K562 (cell line): ENCODE results near the gene TMEM101. TPM values are rescaled to one million over a fixed set of nuclear protein-coding genes. Genes with fewer than 3 reads are reported as not detected.

ENCODE experiments used
- ATAC-seq: fragments of 200-7000 bp; cut with Tn5 transposase; 3 replicates; pipeline ENCODE4 v1.9.1; 2020; ENCODE audit warnings: moderate library complexity
- BruUV-seq: library from RNA; stranded (reverse); fragments of 400-500 nt; replicated peaks from 2 replicates; lab custom pipeline; 2021; lab: Mats Ljungman, UMichigan
- CTCF ChIA-PET: fragments of 300-600 bp; formaldehyde crosslinking; extraction: SDS; loops from one replicate; lab custom pipeline; 2021; ENCODE audit warnings: low intra/inter-chr PET ratio; lab: Yijun Ruan, JAX
- POLR2A ChIA-PET: fragments of 300-600, 350-650 bp; sonication (Branson Sonifier 250); formaldehyde crosslinking; extraction: SDS; loops from one replicate; lab custom pipeline; 2021; ENCODE audit warnings: antibody characterized with exemption, inconsistent platforms; lab: Yijun Ruan, JAX
- DNase-seq, 4 experiments: peaks; one replicate each; pipeline versions ENCODE4 v3.0.0 to v3.0.0-alpha.2; 2011 to 2018; ENCODE audit warnings: low spot score in 3 of 4, mixed read lengths in 3 of 4; ENCODE audit errors: extremely low read depth in 1 of 4
- FAIRE-seq: peaks from 2 replicates; lab custom pipeline; 2011; peaks lifted over from hg19 to GRCh38; lab: Jason Lieb, UNC
- H2AFZ ChIP-seq: 2 replicates; pipeline ENCODE4 v1.6.0; 2011; ENCODE audit warnings: low read depth, low read length, control low read depth, inconsistent platforms
- H3K27ac ChIP-seq: fragments of 200-600 bp; 3 replicates; pipeline ENCODE4 v1.8.0; 2011; ENCODE audit warnings: low read depth, mild to moderate bottlenecking, control low read depth, inconsistent platforms, low read length, moderate library complexity, mixed read lengths; ENCODE audit errors: extremely low read depth
- H3K27me3 ChIP-seq, 2 experiments: fragments of 300-600 bp in 1 of 2; 2 replicates in 1 of 2; 3 replicates in 1 of 2; pipeline versions ENCODE4 v1.6.0 to v1.8.0; 2011; ENCODE audit warnings: inconsistent platforms in 2 of 2, low read length in 2 of 2, mild to moderate bottlenecking in 1 of 2, mixed read lengths in 1 of 2, moderate library complexity in 1 of 2; ENCODE audit not compliant: control insufficient read depth in 2 of 2, insufficient read depth in 2 of 2
- H3K36me3 ChIP-seq: fragments of 300-600 bp; 3 replicates; pipeline ENCODE4 v1.8.0; 2011; ENCODE audit warnings: mild to moderate bottlenecking, low read length, inconsistent platforms; ENCODE audit not compliant: control insufficient read depth, insufficient read depth
- H3K4me1 ChIP-seq, 2 experiments: fragments of 200-600 bp in 1 of 2; replicated peaks in 1 of 2; 2 replicates in 1 of 2; 3 replicates in 1 of 2; pipeline versions ENCODE4 v1.5.1 to v1.8.0; 2011; ENCODE audit warnings: inconsistent platforms in 2 of 2, low read length in 2 of 2, mild to moderate bottlenecking in 1 of 2, mixed read lengths in 1 of 2, moderate library complexity in 1 of 2; ENCODE audit not compliant: control insufficient read depth in 2 of 2, insufficient read depth in 2 of 2
- H3K4me2 ChIP-seq: 2 replicates; pipeline ENCODE4 v1.6.1; 2011; ENCODE audit warnings: low read length, control low read depth, inconsistent platforms, mixed read lengths; ENCODE audit not compliant: insufficient read depth
- H3K4me3 ChIP-seq: fragments of 200-600 bp; sonication (generic), shearing (Covaris generic); 2 replicates; pipeline ENCODE4 v1.5.1; 2016; ENCODE audit warnings: control low read depth, inconsistent platforms
- H3K79me2 ChIP-seq: fragments of 200-600 bp; 3 replicates; pipeline ENCODE4 v1.8.0; 2011; ENCODE audit warnings: low read length, inconsistent platforms; ENCODE audit not compliant: control insufficient read depth, insufficient read depth
- H3K9ac ChIP-seq, 2 experiments: 2 replicates each; pipeline versions ENCODE4 v1.6.0 to v1.6.1; 2011; ENCODE audit warnings: low read depth in 2 of 2, low read length in 2 of 2, control low read depth in 1 of 2, inconsistent platforms in 1 of 2, mild to moderate bottlenecking in 1 of 2, mixed read lengths in 1 of 2; ENCODE audit not compliant: insufficient read depth in 1 of 2
- H3K9me1 ChIP-seq: one replicate; pipeline ENCODE4 v1.6.0; 2011; ENCODE audit warnings: inconsistent platforms, mild to moderate bottlenecking, low read length, moderate library complexity; ENCODE audit not compliant: control insufficient read depth, insufficient read depth
- H3K9me3 ChIP-seq: replicated peaks from 2 replicates; pipeline ENCODE4 v1.5.1; 2011; ENCODE audit warnings: low read depth, low read length, inconsistent platforms; ENCODE audit not compliant: control insufficient read depth, insufficient read depth
- H4K20me1 ChIP-seq: replicated peaks from 2 replicates; pipeline ENCODE4 v1.6.1; 2011; ENCODE audit warnings: low read length, inconsistent platforms, mixed read lengths; ENCODE audit not compliant: control insufficient read depth, insufficient read depth
- ARID1B ChIP-seq: fragments of 450-650 bp; IDR thresholded peaks from 2 replicates; pipeline ENCODE4 v1.6.1; 2016; ENCODE audit warnings: antibody characterized with exemption, mild to moderate bottlenecking, inconsistent platforms
- BRCA1 ChIP-seq, 2 experiments: fragments of 450-650 bp in 1 of 2; sonication (generic) in 1 of 2; formaldehyde crosslinking in 1 of 2; IDR thresholded peaks; 2 replicates each; pipeline versions ENCODE4 v1.5.0 to v1.6.1; 2017 to 2020; ENCODE audit warnings: mild to moderate bottlenecking in 1 of 2, missing genetic modification reagents in 1 of 2
- DDX20 ChIP-seq: fragments of 450-650 bp; IDR thresholded peaks from 2 replicates; pipeline ENCODE4 v1.6.1; 2016; ENCODE audit warnings: missing genetic modification characterization, low read depth, mild to moderate bottlenecking, missing compliant biosample characterization, moderate library complexity
- HBP1 ChIP-seq: fragments of 450-650 bp; formaldehyde crosslinking; IDR thresholded peaks from 2 replicates; pipeline ENCODE4 v1.4.0; 2022; ENCODE audit warnings: missing genetic modification characterization
- HDGF ChIP-seq: fragments of 450-650 bp; IDR thresholded peaks from 2 replicates; pipeline ENCODE4 v1.6.1; 2016
- HNRNPH1 ChIP-seq: fragments of 200-400 bp; formaldehyde crosslinking; optimal IDR thresholded peaks from 2 replicates; pipeline ENCODE3; 2017; ENCODE audit warnings: low read depth, mild to moderate bottlenecking, low read length, moderate library complexity
- HNRNPK ChIP-seq: fragments of 200-400 bp; formaldehyde crosslinking; IDR thresholded peaks from one replicate; pipeline ENCODE4 v1.6.1; 2018; ENCODE audit warnings: mild to moderate bottlenecking, low read depth, low read length; ENCODE audit not compliant: poor library complexity, severe bottlenecking
- ILK ChIP-seq: fragments of 450-650 bp; IDR thresholded peaks from 2 replicates; pipeline ENCODE4 v1.6.1; 2016; ENCODE audit warnings: missing genetic modification characterization, low read depth, mild to moderate bottlenecking, missing compliant biosample characterization, moderate library complexity, borderline replicate concordance
- IRF1 ChIP-seq: sonication (generic); formaldehyde crosslinking; IDR thresholded peaks from 2 replicates; pipeline ENCODE4 v1.8.0; 2022; ENCODE audit warnings: missing genetic modification reagents, mild to moderate bottlenecking, borderline replicate concordance
- PTBP1 ChIP-seq: fragments of 200-400 bp; formaldehyde crosslinking; IDR thresholded peaks from 2 replicates; pipeline ENCODE4 v1.6.1; 2017; ENCODE audit warnings: low read depth, low read length
- PTTG1 ChIP-seq: fragments of 450-650 bp; IDR thresholded peaks from 2 replicates; pipeline ENCODE4 v1.6.1; 2016; ENCODE audit warnings: low read depth, mild to moderate bottlenecking, missing genetic modification characterization, missing compliant biosample characterization
- SOX6 ChIP-seq: fragments of 450-650 bp; IDR thresholded peaks from 2 replicates; pipeline ENCODE4 v1.6.1; 2014; ENCODE audit warnings: mild to moderate bottlenecking
- SP2 ChIP-seq: IDR thresholded peaks from 2 replicates; pipeline ENCODE4 v1.6.1; 2011; ENCODE audit warnings: mild to moderate bottlenecking, low read depth, low read length, moderate library complexity; ENCODE audit not compliant: poor library complexity, severe bottlenecking; ENCODE audit errors: extremely low read depth
- SPI1 ChIP-seq: IDR thresholded peaks from 2 replicates; pipeline ENCODE4 v1.6.1; 2011; ENCODE audit warnings: low read depth, low read length, control low read depth, borderline replicate concordance
- TRIM25 ChIP-seq: fragments of 450-650 bp; IDR thresholded peaks from 2 replicates; pipeline ENCODE4 v1.7.0; 2016; ENCODE audit warnings: borderline replicate concordance
- XRCC3 ChIP-seq: fragments of 450-650 bp; IDR thresholded peaks from 2 replicates; pipeline ENCODE4 v1.6.1; 2017; ENCODE audit warnings: mild to moderate bottlenecking, moderate library complexity
- ZNF174 ChIP-seq: fragments of 250-450 bp; sonication (Bioruptor Pico); IDR thresholded peaks from 2 replicates; pipeline ENCODE4 v1.4.0; 2020; ENCODE audit warnings: mild to moderate bottlenecking
- WGBS: fragments of 100-300 bp; shearing (Covaris generic); methylation state at CpG from one replicate; pipeline ENCODE4 v1.1.6; 2016; ENCODE audit warnings: low coverage, mixed read lengths; ENCODE audit not compliant: insufficient coverage; ENCODE audit errors: missing lambda C conversion rate; 5-methylcytosine and 5-hydroxymethylcytosine counted together
- in situ Hi-C: fragments of 300-500 bp; cut with MboI; formaldehyde crosslinking; loops from 4 replicates; pipeline ENCODE4 v1.15.0; 2018; ENCODE audit warnings: inconsistent platforms, mixed read lengths
- intact Hi-C: fragments of 100-400 bp; cut with micrococcal nuclease; formaldehyde crosslinking; loops from 2 replicates; pipeline ENCODE4 v1.14.2; 2022
- polyA plus RNA-seq, 8 experiments: library from polyadenylated mRNA; depleted of rRNA in 4 of 8; stranded (reverse) in 5 of 8; unstranded in 3 of 8; fragments of >200 nt; fragmentation: Nextera tagmentation in 2 of 8; fragmentation: Illumina TruSeq in 1 of 8; extraction: Ambion mirVana in 2 of 8; extraction: Trizol in 1 of 8; gene quantifications; 2 replicates each; pipeline versions ENCODE4 v1.2.1 to v1.2.3, GENCODE V29; 2011 to 2014; ENCODE audit warnings: inconsistent platforms in 1 of 8, missing spikeins in 1 of 8
- total RNA-seq, 7 experiments: library from RNA; depleted of rRNA in 6 of 7; stranded (reverse); fragments of >200 nt in 6 of 7; fragmentation: Illumina TruSeq in 2 of 7; extraction: Trizol in 2 of 7; gene quantifications; 2 replicates each; pipeline versions ENCODE4 v1.2.1 to v1.2.3, GENCODE V29; 2011 to 2021; ENCODE audit warnings: low replicate concordance in 1 of 7

TMEM101 gene
- total and polyA plus RNA-seq, 9 of the 15 experiments (the other 6 are each of a cell fraction or from before 2014, with no cell fraction given), result 21.2 to 110 (median 37.8) TPM

GRCh38 chr17:43979671-43980070 lies 35.1 kb downstream of the TMEM101 start (continued):
- no peak for TF ChIP-seq IRF1 (CRISPR knock-in tag)
- TF ChIP-seq PTTG1 (tag), result no peak
- no peak for TF ChIP-seq SOX6
- no peak for TF ChIP-seq HBP1 (CRISPR knock-in tag)
- no peak for TF ChIP-seq HNRNPK
- TF ChIP-seq ZNF174 (CRISPR knock-in tag), result no peak
- TF ChIP-seq ILK (tag), result no peak
- no peak for TF ChIP-seq SP2

- Histone ChIP-seq H3K79me2 (no peaks in the 10 kb centered on the region), H3K27me3 (peaks cover 26 to 43% of the 10 kb centered on the region in 2 experiments), H3K36me3 (no peaks in the 10 kb centered on the region), H3K9me1 (no peaks in the 10 kb centered on the region), H4K20me1 (no peaks in the 10 kb centered on the region), H3K27ac (no peak overlapping the region), H3K4me3 (no peak overlapping the region), H2AFZ (no peak overlapping the region), H3K9me3 (no peaks in the 10 kb centered on the region; the same call in 1 of the 2 replicates), H3K4me2 (no peak overlapping the region), H3K4me1 (peaks cover 5 to 9% of the 10 kb centered on the region in 2 experiments), H3K9ac (no peak overlapping the region)
- DNase-seq (no peak), ATAC-seq (no peak), FAIRE-seq (no peak)
- no TSS peak for BruUV-seq
- 18% methylated on average over 7 of the region's 7 CpGs for WGBS
- POLR2A ChIA-PET, result interaction anchor here (0.7 to 1.1 kb wide), 2 partner anchors 26 to 49 kb away, joined by 4 read pairs; no protein-coding TSS in a partner anchor
- CTCF ChIA-PET, result no interaction called here
- intact Hi-C loops, result no loop called here
- in situ Hi-C loops, result no loop called here
- TF ChIP-seq HNRNPH1, result no peak
- TF ChIP-seq XRCC3, result no peak
- TF ChIP-seq TRIM25, result no peak
- no peak for TF ChIP-seq BRCA1 (IDR thresholded peaks at IDR 0.05)
- no peak for TF ChIP-seq BRCA1 (CRISPR knock-in tag; IDR thresholded peaks at IDR 0.05)
- TF ChIP-seq SPI1, result no peak
- TF ChIP-seq DDX20 (tag), result no peak
- no peak for TF ChIP-seq ARID1B
- TF ChIP-seq PTBP1, result no peak
- no peak for TF ChIP-seq HDGF
These were observed 35.8 kb downstream of the TMEM101 start for GRCh38 chr17:43979011-43979410.
